SK-N-SH treated with all-trans-retinoic acid at 6 μM for 48 hours (cell line): ENCODE results near the gene FBXL14.

Experiments
- ATAC-seq: fragments of 200-7000 bp; cut with Tn5 transposase; 3 replicates; pipeline ENCODE4 v1.9.1; 2020; ENCODE audit warnings: mild to moderate bottlenecking, moderate library complexity
- ARNTL ChIP-seq: fragments of 450-650 bp; formaldehyde crosslinking; IDR thresholded peaks from 2 replicates; pipeline ENCODE4 v1.5.0; 2020; ENCODE audit warnings: low read depth, mild to moderate bottlenecking, moderate library complexity, borderline replicate concordance
- BACH2 ChIP-seq: fragments of 250-450 bp; sonication (Bioruptor Pico); IDR thresholded peaks from 2 replicates; pipeline ENCODE4 v1.9.0; 2021; ENCODE audit warnings: mild to moderate bottlenecking, borderline replicate concordance
- CREB5 ChIP-seq: fragments of 250-450 bp; sonication (Bioruptor Pico); IDR thresholded peaks from 2 replicates; pipeline ENCODE4 v1.5.1; 2020; ENCODE audit warnings: low read depth, mild to moderate bottlenecking, moderate library complexity
- CSDC2 ChIP-seq: fragments of 250-450 bp; sonication (Bioruptor Pico); IDR thresholded peaks from 2 replicates; pipeline ENCODE4 v1.5.0; 2020; ENCODE audit warnings: mild to moderate bottlenecking, moderate library complexity
- CSRNP3 ChIP-seq: fragments of 250-450 bp; sonication (Bioruptor Pico); IDR thresholded peaks from 2 replicates; pipeline ENCODE4 v1.5.1; 2021; ENCODE audit warnings: mild to moderate bottlenecking, moderate library complexity
- ESRRG ChIP-seq: fragments of 250-450 bp; sonication (Bioruptor Pico); IDR thresholded peaks from 2 replicates; pipeline ENCODE4 v1.6.1; 2021; ENCODE audit warnings: mild to moderate bottlenecking
- GLIS3 ChIP-seq: fragments of 250-450 bp; sonication (Bioruptor Pico); IDR thresholded peaks from 2 replicates; pipeline ENCODE4 v1.5.0; 2020; ENCODE audit warnings: mild to moderate bottlenecking, moderate library complexity
- ISL1 ChIP-seq: fragments of 250-450 bp; sonication (Bioruptor Pico); IDR thresholded peaks from 2 replicates; pipeline ENCODE4 v2.1.2; 2022; ENCODE audit warnings: mild to moderate bottlenecking, moderate library complexity
- OSR1 ChIP-seq: fragments of 250-450 bp; sonication (Bioruptor Pico); IDR thresholded peaks from 2 replicates; pipeline ENCODE4 v1.8.0; 2022; ENCODE audit warnings: moderate library complexity, mild to moderate bottlenecking, inconsistent platforms
- PATZ1 ChIP-seq: fragments of 250-450 bp; sonication (Bioruptor Pico); IDR thresholded peaks from 2 replicates; pipeline ENCODE4 v1.8.0; 2020; ENCODE audit warnings: mild to moderate bottlenecking, moderate library complexity, borderline replicate concordance
- PPARA ChIP-seq: fragments of 250-450 bp; sonication (Bioruptor Pico); IDR thresholded peaks from 2 replicates; pipeline ENCODE4 v1.5.0; 2020; ENCODE audit warnings: mild to moderate bottlenecking, borderline replicate concordance
- RARB ChIP-seq: fragments of 250-450 bp; sonication (Bioruptor Pico); IDR thresholded peaks from 2 replicates; pipeline ENCODE4 v1.8.0; 2021; ENCODE audit warnings: mild to moderate bottlenecking, moderate library complexity
- SNAI2 ChIP-seq: fragments of 250-450 bp; sonication (Bioruptor Pico); IDR thresholded peaks from 2 replicates; pipeline ENCODE4 v1.5.0; 2020; ENCODE audit warnings: mild to moderate bottlenecking, moderate library complexity
- TCF4 ChIP-seq: fragments of 250-450 bp; sonication (Bioruptor Pico); IDR thresholded peaks from 2 replicates; pipeline ENCODE4 v1.8.0; 2021; ENCODE audit warnings: mild to moderate bottlenecking, moderate library complexity, borderline replicate concordance
- TOX ChIP-seq: fragments of 250-450 bp; sonication (Bioruptor Pico); IDR thresholded peaks from 2 replicates; pipeline ENCODE4 v1.8.0; 2021; ENCODE audit warnings: mild to moderate bottlenecking, moderate library complexity, borderline replicate concordance
- TSHZ2 ChIP-seq: fragments of 250-450 bp; sonication (Bioruptor Pico); IDR thresholded peaks from 2 replicates; pipeline ENCODE4 v1.5.0; 2020; ENCODE audit warnings: mild to moderate bottlenecking, moderate library complexity
- ZC3H10 ChIP-seq: fragments of 250-450 bp; sonication (Bioruptor Pico); IDR thresholded peaks from 2 replicates; pipeline ENCODE4 v1.5.1; 2021; ENCODE audit warnings: mild to moderate bottlenecking, moderate library complexity
- ZFP3 ChIP-seq: fragments of 250-450 bp; sonication (Bioruptor Pico); IDR thresholded peaks from 2 replicates; pipeline ENCODE4 v1.5.0; 2020; ENCODE audit warnings: mild to moderate bottlenecking, moderate library complexity
- ZFP30 ChIP-seq: fragments of 450-650 bp; formaldehyde crosslinking; IDR thresholded peaks from 2 replicates; pipeline ENCODE4 v1.5.0; 2022; ENCODE audit warnings: mild to moderate bottlenecking, moderate library complexity
- ZNF565 ChIP-seq: fragments of 450-650 bp; formaldehyde crosslinking; conservative IDR thresholded peaks from 2 replicates; pipeline ENCODE4 v1.5.0; 2020; ENCODE audit warnings: low read depth, mild to moderate bottlenecking, moderate library complexity
- ZNF70 ChIP-seq: fragments of 450-650 bp; formaldehyde crosslinking; IDR thresholded peaks from 2 replicates; pipeline ENCODE4 v1.5.0; 2020; ENCODE audit warnings: mild to moderate bottlenecking, moderate library complexity
- ZNF8 ChIP-seq: fragments of 450-650 bp; formaldehyde crosslinking; IDR thresholded peaks from 2 replicates; pipeline ENCODE4 v1.5.0; 2020; ENCODE audit warnings: mild to moderate bottlenecking, moderate library complexity

Gene FBXL14

GRCh38 chr12:1619587-1619986, 25.2 kb upstream of the FBXL14 start (continued):
- TF ChIP-seq CSRNP3 (CRISPR knock-in tag): no peak
- TF ChIP-seq RARB (CRISPR knock-in tag): no peak

GRCh38 chr12:1619159-1619558, 24.8 kb upstream of the FBXL14 start:
- ATAC-seq: no peak
- no peak for TF ChIP-seq GLIS3 (CRISPR knock-in tag)

GRCh38 chr12:1618489-1618888, 24.1 kb upstream of the FBXL14 start:
- peak; percentile 70 for ATAC-seq
- TF ChIP-seq TSHZ2 (CRISPR knock-in tag) (no peak), ZFP3 (no peak), PATZ1 (no peak), ZNF70 (CRISPR knock-in tag) (no peak), TOX (CRISPR knock-in tag) (no peak), OSR1 (CRISPR knock-in tag) (no peak), SNAI2 (no peak), ZFP30 (no peak), ARNTL (CRISPR knock-in tag) (no peak), PPARA (no peak), RARB (CRISPR knock-in tag) (no peak), BACH2 (no peak), ISL1 (CRISPR knock-in tag) (no peak), GLIS3 (CRISPR knock-in tag) (no peak), ZC3H10 (CRISPR knock-in tag) (no peak), ZNF8 (CRISPR knock-in tag) (no peak), ZNF565 (CRISPR knock-in tag) (no peak), ESRRG (CRISPR knock-in tag) (no peak), CSRNP3 (CRISPR knock-in tag) (no peak)

- no peak for TF ChIP-seq ISL1 (CRISPR knock-in tag)
- no peak for TF ChIP-seq ZFP3
- no peak for TF ChIP-seq CSDC2 (CRISPR knock-in tag)
- TF ChIP-seq SNAI2: no peak
- no peak for TF ChIP-seq ESRRG (CRISPR knock-in tag)
- TF ChIP-seq PATZ1: no peak
- no peak for TF ChIP-seq RARB (CRISPR knock-in tag)
- TF ChIP-seq OSR1 (CRISPR knock-in tag): no peak
- no peak for TF ChIP-seq TCF4
- TF ChIP-seq ZC3H10 (CRISPR knock-in tag): no peak
- TF ChIP-seq PPARA: no peak
- TF ChIP-seq CREB5: no peak
- no peak for ATAC-seq
Observed at GRCh38 chr12:1616233-1617066, 22.1 kb upstream of the FBXL14 start.
